A549 (cell line): Measurements from ENCODE around the gene PPP3CB.

ENCODE experiments used
- CTCF ChIP-seq: fragments of >200 bp; sonication (Bioruptor Twin); formaldehyde crosslinking; IDR thresholded peaks from 3 replicates; pipeline ENCODE4 v1.5.1; 2016
- RAD21 ChIP-seq, 2 experiments: fragments of >200 bp in 1 of 2; sonication (Bioruptor Twin) in 1 of 2; formaldehyde crosslinking in 1 of 2; IDR thresholded peaks in 1 of 2; conservative IDR thresholded peaks in 1 of 2; 2 replicates in 1 of 2; 3 replicates in 1 of 2; pipeline ENCODE4 v1.6.1; 2012 to 2018; ENCODE audit warnings: inconsistent platforms in 1 of 2

- no peak for TF ChIP-seq RAD21 (conservative IDR thresholded peaks at IDR 0.05 in 1 of 2, IDR thresholded peaks at IDR 0.05 in 1 of 2)
- TF ChIP-seq CTCF: no peak
Measured at GRCh38 chr10:73416571-73416970, 79.3 kb downstream of the PPP3CB start.
